ENCODE results near the gene SLC48A1. TPM values are rescaled to one million over a fixed set of nuclear protein-coding genes. Genes with fewer than 3 reads are reported as not detected.

SLC48A1 gene
- total RNA-seq, 2 experiments from 2014 or later = 7.0 to 8.1 TPM

GRCh38 chr12:47744005-47744651 lies 28.9 kb upstream of the SLC48A1 start:
- ChIA-PET POLR2A (interaction anchor here (0.9 to 2.4 kb wide), 2 partner anchors 23 to 94 kb away, joined by 3 to 8 read pairs; no protein-coding TSS in a partner anchor), CTCF (interaction anchor here (0.7 to 17.0 kb wide), 18 partner anchors 9 to 455 kb away, joined by 3 to 646 read pairs (median 20); partner anchors contain the start of genes ENDOU, HDAC7, RAPGEF3 and RPAP3)
- H3K9me3 Mint-ChIP-seq (ENCODE audit: insufficient read depth) = no peaks in the 10 kb centered on the region
- no peak overlapping the region for H3K4me3 Mint-ChIP-seq
- ATAC-seq (peak; percentile 37), DNase-seq (peak; percentile 70)
- no peak overlapping the region for H3K27ac Mint-ChIP-seq
- H3K27me3 Mint-ChIP-seq (ENCODE audit: low read depth) = peaks cover 23% of the 10 kb centered on the region
- no peaks in the 10 kb centered on the region for H3K36me3 Mint-ChIP-seq (ENCODE audit: low read depth)
- H3K4me1 Mint-ChIP-seq (ENCODE audit: low read depth) = peaks cover 26% of the 10 kb centered on the region

- peaks cover 20% of the 10 kb centered on the region for H3K4me1 Mint-ChIP-seq (ENCODE audit: low read depth)
- DNase-seq = no peak
Measured at GRCh38 chr12:47744778-47745436, 28.1 kb upstream of the SLC48A1 start.

GRCh38 chr12:47745485-47746041 lies 27.5 kb upstream of the SLC48A1 start:
- Mint-ChIP-seq H3K36me3 (ENCODE audit: low read depth) (no peaks in the 10 kb centered on the region), H3K9me3 (ENCODE audit: insufficient read depth) (no peaks in the 10 kb centered on the region), H3K27ac (no peak overlapping the region), H3K4me1 (ENCODE audit: low read depth) (peaks cover 17% of the 10 kb centered on the region), H3K4me3 (no peak overlapping the region), H3K27me3 (ENCODE audit: low read depth) (peaks cover 24% of the 10 kb centered on the region)
- CTCF ChIA-PET = interaction anchor here (3.8 to 17.0 kb wide), 7 partner anchors 13 to 91 kb away, joined by 26 to 646 read pairs (median 271); partner anchors contain the start of genes ENDOU, HDAC7, RAPGEF3 and RPAP3
- DNase-seq (no peak), ATAC-seq (no peak)
- POLR2A ChIA-PET = no interaction called here

More at GRCh38 chr12:47744778-47745436, 28.1 kb upstream of the SLC48A1 start:
- H3K36me3 Mint-ChIP-seq (ENCODE audit: low read depth) = no peaks in the 10 kb centered on the region
- H3K9me3 Mint-ChIP-seq (ENCODE audit: insufficient read depth) = no peaks in the 10 kb centered on the region
- ATAC-seq = no peak
- no peak overlapping the region for H3K27ac Mint-ChIP-seq
- peaks cover 24% of the 10 kb centered on the region for H3K27me3 Mint-ChIP-seq (ENCODE audit: low read depth)
- no peak overlapping the region for H3K4me3 Mint-ChIP-seq
- POLR2A ChIA-PET = interaction anchor here (0.9 to 2.4 kb wide), 2 partner anchors 22 to 93 kb away, joined by 3 to 8 read pairs; no protein-coding TSS in a partner anchor
- CTCF ChIA-PET = interaction anchor here (0.7 to 17.0 kb wide), 16 partner anchors 10 to 219 kb away, joined by 3 to 646 read pairs (median 32); partner anchors contain the start of genes ENDOU, HDAC7, RAPGEF3 and RPAP3

- Mint-ChIP-seq H3K27me3 (ENCODE audit: low read depth) (peaks cover 24% of the 10 kb centered on the region), H3K4me3 (no peak overlapping the region), H3K4me1 (ENCODE audit: low read depth) (peaks cover 14% of the 10 kb centered on the region), H3K27ac (no peak overlapping the region), H3K36me3 (ENCODE audit: low read depth) (no peaks in the 10 kb centered on the region), H3K9me3 (ENCODE audit: insufficient read depth) (no peaks in the 10 kb centered on the region)
- POLR2A ChIA-PET = no interaction called here
- CTCF ChIA-PET = interaction anchor here (8.5 to 17.0 kb wide), 2 partner anchors 12 to 34 kb away, joined by 271 to 297 read pairs; partner anchors contain the start of genes RAPGEF3 and RPAP3
- no peak for ATAC-seq
- DNase-seq = no peak
Measured at GRCh38 chr12:47746073-47746472, 27.0 kb upstream of the SLC48A1 start.

GRCh38 chr12:47746523-47746922 lies 26.5 kb upstream of the SLC48A1 start:
- no peak overlapping the region for H3K27ac Mint-ChIP-seq
- no peaks in the 10 kb centered on the region for H3K36me3 Mint-ChIP-seq (ENCODE audit: low read depth)
- no peak overlapping the region for H3K4me3 Mint-ChIP-seq

GRCh38 chr12:47747126-47747525 lies 25.9 kb upstream of the SLC48A1 start:
- Mint-ChIP-seq H3K4me3 (no peak overlapping the region), H3K27ac (no peak overlapping the region), H3K4me1 (ENCODE audit: low read depth) (peaks cover 7% of the 10 kb centered on the region), H3K27me3 (ENCODE audit: low read depth) (peaks cover 24% of the 10 kb centered on the region), H3K36me3 (ENCODE audit: low read depth) (no peaks in the 10 kb centered on the region), H3K9me3 (ENCODE audit: insufficient read depth) (no peaks in the 10 kb centered on the region)
- ATAC-seq (no peak), DNase-seq (no peak)
- CTCF ChIA-PET = interaction anchor here (0.6 to 8.5 kb wide), 3 partner anchors 11 to 112 kb away, joined by 3 to 271 read pairs (median 14); partner anchors contain the start of gene RAPGEF3
- POLR2A ChIA-PET = no interaction called here

More at GRCh38 chr12:47746523-47746922, 26.5 kb upstream of the SLC48A1 start:
- ATAC-seq (no peak), DNase-seq (no peak)
- Mint-ChIP-seq H3K9me3 (ENCODE audit: insufficient read depth) (no peaks in the 10 kb centered on the region), H3K4me1 (ENCODE audit: low read depth) (peaks cover 9% of the 10 kb centered on the region), H3K27me3 (ENCODE audit: low read depth) (peaks cover 24% of the 10 kb centered on the region)
- ChIA-PET POLR2A (no interaction called here), CTCF (interaction anchor here (2.3 to 8.5 kb wide), 2 partner anchors 12 to 21 kb away, joined by 14 to 271 read pairs; partner anchors contain the start of gene RAPGEF3)

GRCh38 chr12:47747596-47748506 lies 25.2 kb upstream of the SLC48A1 start:
- ChIA-PET CTCF (interaction anchor here (0.6 to 8.5 kb wide), 3 partner anchors 11 to 111 kb away, joined by 3 to 271 read pairs (median 14); partner anchors contain the start of gene RAPGEF3), POLR2A (interaction anchor here (0.6 kb wide), 1 partner anchor 15 kb away, joined by 3 read pairs; no protein-coding TSS in a partner anchor)
- Mint-ChIP-seq H3K36me3 (ENCODE audit: low read depth) (no peaks in the 10 kb centered on the region), H3K9me3 (ENCODE audit: insufficient read depth) (no peaks in the 10 kb centered on the region), H3K4me3 (no peak overlapping the region), H3K27me3 (ENCODE audit: low read depth) (peaks cover 24% of the 10 kb centered on the region), H3K4me1 (ENCODE audit: low read depth) (no peaks in the 10 kb centered on the region), H3K27ac (no peak overlapping the region)
- ATAC-seq (no peak), DNase-seq (no peak)

GRCh38 chr12:47748507-47748828 lies 24.6 kb upstream of the SLC48A1 start:
- no peak for DNase-seq
- ChIA-PET CTCF (interaction anchor here (2.3 kb wide), 1 partner anchor 19 kb away, joined by 14 read pairs; no protein-coding TSS in a partner anchor), POLR2A (interaction anchor here (0.6 kb wide), 1 partner anchor 16 kb away, joined by 3 read pairs; no protein-coding TSS in a partner anchor)
- no peaks in the 10 kb centered on the region for H3K9me3 Mint-ChIP-seq (ENCODE audit: insufficient read depth)
- no peak overlapping the region for H3K4me3 Mint-ChIP-seq
- no peak overlapping the region for H3K27ac Mint-ChIP-seq
- H3K27me3 Mint-ChIP-seq (ENCODE audit: low read depth) = peaks cover 18% of the 10 kb centered on the region
- H3K36me3 Mint-ChIP-seq (ENCODE audit: low read depth) = no peaks in the 10 kb centered on the region
- no peaks in the 10 kb centered on the region for H3K4me1 Mint-ChIP-seq (ENCODE audit: low read depth)
- ATAC-seq = no peak

- ChIA-PET CTCF (interaction anchor here (2.3 kb wide), 1 partner anchor 18 kb away, joined by 14 read pairs; no protein-coding TSS in a partner anchor), POLR2A (interaction anchor here (0.5 to 0.6 kb wide), 2 partner anchors 16 to 437 kb away, joined by 3 read pairs; no protein-coding TSS in a partner anchor)
- Mint-ChIP-seq H3K9me3 (ENCODE audit: insufficient read depth) (no peaks in the 10 kb centered on the region), H3K36me3 (ENCODE audit: low read depth) (no peaks in the 10 kb centered on the region), H3K27ac (no peak overlapping the region), H3K4me3 (no peak overlapping the region), H3K27me3 (ENCODE audit: low read depth) (peaks cover 15% of the 10 kb centered on the region), H3K4me1 (ENCODE audit: low read depth) (peaks cover 3% of the 10 kb centered on the region)
- ATAC-seq = no peak
- DNase-seq = no peak
Measured at GRCh38 chr12:47748899-47749298, 24.1 kb upstream of the SLC48A1 start.

GRCh38 chr12:47750229-47750798 lies 22.7 kb upstream of the SLC48A1 start:
- H3K4me1 Mint-ChIP-seq (ENCODE audit: low read depth) = peaks cover 8% of the 10 kb centered on the region
- POLR2A ChIA-PET = no interaction called here
- CTCF ChIA-PET = interaction anchor here (3.0 kb wide), 1 partner anchor 8 kb away, joined by 15 read pairs; no protein-coding TSS in a partner anchor
- no peak overlapping the region for H3K4me3 Mint-ChIP-seq
- H3K9me3 Mint-ChIP-seq (ENCODE audit: insufficient read depth) = no peaks in the 10 kb centered on the region
- ATAC-seq = no peak
- no peak overlapping the region for H3K27ac Mint-ChIP-seq
- H3K36me3 Mint-ChIP-seq (ENCODE audit: low read depth) = no peaks in the 10 kb centered on the region
- peaks cover 7% of the 10 kb centered on the region for H3K27me3 Mint-ChIP-seq (ENCODE audit: low read depth)
- DNase-seq = no peak
